Cardiac ventricle fibroblast (primary cell): Measurements from ENCODE around the gene GSTM1. TPM values are rescaled to one million over a fixed set of nuclear protein-coding genes. Genes with fewer than 3 reads are reported as not detected.

ENCODE experiments used
- total RNA-seq: library from RNA; depleted of rRNA; stranded (reverse); fragments of >200 nt; gene quantifications from 2 replicates; pipeline ENCODE4 v1.2.3, GENCODE V29; 2015

GSTM1 gene
- not detected in 2 replicates for total RNA-seq

GRCh38 chr1:109687641-109688499 lies at the start of gene GSTM1:
GSTM1 (plus strand) TSS chr1:109687817; CDS start chr1:109687874, 57 bp downstream.

DNA sequence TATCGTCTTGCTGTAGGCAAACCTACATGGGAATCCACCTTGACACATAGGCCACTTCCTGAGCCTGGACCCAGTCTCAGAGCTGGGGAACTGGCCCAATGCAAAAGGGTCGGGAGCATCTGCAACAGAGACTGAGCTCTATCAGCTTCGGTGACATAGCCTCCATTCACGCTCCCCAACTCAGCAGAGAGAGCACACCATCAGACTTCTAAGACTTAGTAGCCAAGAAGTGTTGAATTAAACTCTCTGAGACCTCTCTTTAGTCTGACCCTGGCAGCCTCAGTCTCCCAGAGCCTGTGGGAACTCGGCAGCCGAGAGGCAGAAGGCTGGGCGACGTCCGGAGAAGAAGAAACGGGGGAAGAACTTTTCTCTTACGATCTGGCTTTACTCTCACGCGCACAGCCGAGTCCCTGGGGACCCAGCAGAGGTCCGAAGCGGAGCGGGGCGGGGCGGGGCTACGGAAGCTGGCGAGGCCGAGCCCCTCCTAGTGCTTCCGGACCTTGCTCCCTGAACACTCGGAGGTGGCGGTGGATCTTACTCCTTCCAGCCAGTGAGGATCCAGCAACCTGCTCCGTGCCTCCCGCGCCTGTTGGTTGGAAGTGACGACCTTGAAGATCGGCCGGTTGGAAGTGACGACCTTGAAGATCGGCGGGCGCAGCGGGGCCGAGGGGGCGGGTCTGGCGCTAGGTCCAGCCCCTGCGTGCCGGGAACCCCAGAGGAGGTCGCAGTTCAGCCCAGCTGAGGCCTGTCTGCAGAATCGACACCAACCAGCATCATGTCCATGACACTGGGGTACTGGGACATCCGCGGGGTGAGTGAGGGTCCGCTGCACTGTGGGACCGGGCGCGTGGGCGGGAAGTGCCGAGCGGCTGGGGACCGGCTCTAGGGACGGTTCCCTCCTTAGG lies 31.8 kb upstream of the GSTM1 start, which contains the start of gene GSTM4:
GSTM4 (plus strand) TSS at position 485 of the 905 bp plus-strand sequence; CDS start at position 776, 291 bp downstream.

GRCh38 chr1:109667452-109668122 lies 20.0 kb upstream of the GSTM1 start, which contains the start of gene GSTM2:
GSTM2 (plus strand) TSS chr1:109668057; CDS start chr1:109668116, 59 bp downstream.

DNA sequence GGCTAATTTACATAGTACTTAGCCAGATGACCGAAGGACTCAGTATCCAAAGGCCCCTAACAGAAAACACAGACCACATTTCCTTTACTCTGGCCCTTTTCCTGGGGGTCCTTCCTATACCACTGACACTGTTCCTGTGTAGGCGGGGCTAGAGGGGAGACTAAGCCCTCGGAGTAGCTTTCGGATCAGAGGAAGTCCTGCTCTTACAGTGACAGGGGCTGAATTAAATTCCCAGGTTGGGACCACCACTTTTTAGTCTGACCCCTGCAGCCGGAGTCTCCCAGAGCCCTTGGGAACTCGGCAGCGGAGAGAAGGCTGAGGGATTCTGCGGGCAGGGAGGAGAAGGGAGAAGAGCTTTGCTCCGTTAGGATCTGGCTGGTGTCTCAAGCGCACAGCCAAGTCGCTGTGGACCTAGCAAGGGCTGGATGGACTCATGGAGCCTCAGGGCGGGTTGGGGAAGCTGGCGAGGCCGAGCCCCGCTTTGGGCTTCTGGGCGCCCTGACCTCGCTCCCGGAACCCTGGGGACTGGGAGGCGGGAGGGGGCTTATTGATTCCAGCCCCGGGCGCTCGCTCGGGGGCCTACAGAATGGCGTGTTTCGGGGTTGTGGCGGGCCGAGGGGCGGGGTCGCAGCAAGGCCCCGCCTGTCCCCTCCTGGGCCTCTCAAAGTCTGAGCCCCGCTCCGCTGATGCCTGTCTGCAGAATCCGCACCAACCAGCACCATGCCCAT lies 24.1 kb downstream of the GSTM1 start, which contains the start of gene GSTM5:
GSTM5 (plus strand) TSS at position 659 of the 728 bp plus-strand sequence; CDS start at position 721, 62 bp downstream.

GRCh38 chr1:109740615-109741373 lies 53.2 kb downstream of the GSTM1 start, which contains the start of gene GSTM3:
GSTM3 (minus strand) TSS chr1:109741038; CDS start chr1:109740287, 751 bp downstream.

Other genes with a start within 250 kb of the GSTM1 start
- 0.29 and 1.00 TPM in 2 replicates for gene SYPL2, start 221.3 kb upstream of the GSTM1 start, total RNA-seq
- gene ATXN7L2, start 203.9 kb upstream of the GSTM1 start, total RNA-seq = 2.2 and 3.7 TPM in 2 replicates
- 3.8 and 5.2 TPM in 2 replicates for gene CYB561D1, start 193.7 kb upstream of the GSTM1 start, total RNA-seq
- 1.2 and 1.4 TPM in 2 replicates for gene AMIGO1, start 178.1 kb upstream of the GSTM1 start, total RNA-seq
- not detected in 2 replicates for gene GPR61, start 147.9 kb upstream of the GSTM1 start, total RNA-seq
- 7.4 and 7.6 TPM in 2 replicates for gene GNAI3, start 139.2 kb upstream of the GSTM1 start, total RNA-seq
- gene GNAT2, start 68.2 kb upstream of the GSTM1 start, total RNA-seq = 0.68 TPM in 1 of 2 replicates, not detected in the other
- 48.8 and 73.6 TPM in 2 replicates for gene AMPD2, start 68.0 kb upstream of the GSTM1 start, total RNA-seq
- 19.7 and 39.6 TPM in 2 replicates for gene GSTM4, start 31.7 kb upstream of the GSTM1 start, total RNA-seq
- gene GSTM2, start 19.8 kb upstream of the GSTM1 start, total RNA-seq = 20.9 and 21.6 TPM in 2 replicates
- 4.4 and 7.1 TPM in 2 replicates for gene GSTM5, start 24.4 kb downstream of the GSTM1 start, total RNA-seq
- gene GSTM3, start 53.2 kb downstream of the GSTM1 start, total RNA-seq = 135 and 155 TPM in 2 replicates
- not detected in 2 replicates for gene EPS8L3, start 76.1 kb downstream of the GSTM1 start, total RNA-seq
- 261 and 268 TPM in 2 replicates for gene CSF1, start 223.0 kb downstream of the GSTM1 start, total RNA-seq